Colonic mucosa (tissue), 4 donors: ENCODE results near the gene COLEC11. TPM values are rescaled to one million over a fixed set of nuclear protein-coding genes. Genes with fewer than 3 reads are reported as not detected.

ENCODE experiments used
- DNase-seq: peaks from one replicate; pipeline ENCODE4 v3.0.0-alpha.2; 2020
- H3K27ac ChIP-seq: fragments of 200-600 bp; one replicate; pipeline ENCODE4 v1.8.0; 2021
- H3K27me3 ChIP-seq: fragments of 200-600 bp; one replicate; pipeline ENCODE4 v1.8.0; 2021
- H3K36me3 ChIP-seq: fragments of 200-600 bp; one replicate; pipeline ENCODE4 v1.8.0; 2021
- H3K4me1 ChIP-seq: fragments of 200-600 bp; one replicate; pipeline ENCODE4 v1.8.0; 2021; ENCODE audit warnings: mild to moderate bottlenecking
- H3K4me3 ChIP-seq: fragments of 200-600 bp; one replicate; pipeline ENCODE4 v1.8.0; 2021
- H3K9ac ChIP-seq, 2 donors: one replicate each; pipeline ENCODE4 v1.7.0; 2013; ENCODE audit warnings: control low read depth in 2 of 2, low read depth in 2 of 2, low read length in 2 of 2
- H3K9me3 ChIP-seq: fragments of 200-600 bp; one replicate; pipeline ENCODE4 v1.8.0; 2021
- CTCF ChIP-seq: fragments of 200-600 bp; IDR thresholded peaks from one replicate; pipeline ENCODE4 v1.8.0; 2022; ENCODE audit warnings: antibody characterized with exemption, mild to moderate bottlenecking
- intact Hi-C: fragments of 100-400 bp; cut with DNase I; formaldehyde crosslinking; loops from one replicate; pipeline ENCODE4 v1.14.1; 2022
- total RNA-seq, 2 donors: library from RNA; stranded (reverse); fragmentation: NEBNext Ultra II Directional in 1 of 2; extraction: Animal tissue kit (Norgen Biotek cat#: 25700) in 1 of 2; gene quantifications; one replicate each; pipeline ENCODE4 v1.2.1, GENCODE V29; 2021
- donor health status: healthy.
- donor health status: DM: no; HTN: no; CAD: no.
- donor health status: DM: no; HTN: no; CAD: no.

COLEC11 gene
- total RNA-seq, 2 donors from 2014 or later = 0.47 to 0.80 TPM

- Histone ChIP-seq H3K36me3 (no peaks in the 10 kb centered on the region), H3K27me3 (no peaks in the 10 kb centered on the region), H3K9ac (no peak overlapping the region), H3K4me1 (no peaks in the 10 kb centered on the region), H3K9me3 (no peaks in the 10 kb centered on the region), H3K4me3 (no peak overlapping the region), H3K27ac (no peak overlapping the region)
- DNase-seq = no peak
- intact Hi-C loops = no loop called here
- TF ChIP-seq CTCF = no peak
Measured at GRCh38 chr2:3622967-3623366, 28.1 kb downstream of the COLEC11 start.

GRCh38 chr2:3624059-3624794, 29.3 kb downstream of the COLEC11 start:
- Histone ChIP-seq H3K4me3 (no peak overlapping the region), H3K9ac (no peak overlapping the region), H3K9me3 (no peaks in the 10 kb centered on the region), H3K27me3 (no peaks in the 10 kb centered on the region), H3K36me3 (no peaks in the 10 kb centered on the region), H3K27ac (no peak overlapping the region), H3K4me1 (no peaks in the 10 kb centered on the region)
- no peak for DNase-seq
- intact Hi-C loops = no loop called here
- TF ChIP-seq CTCF = no peak

GRCh38 chr2:3625186-3625585, 30.3 kb downstream of the COLEC11 start:
- no peaks in the 10 kb centered on the region for H3K36me3 ChIP-seq
- no peak for TF ChIP-seq CTCF
- H3K9me3 ChIP-seq = no peaks in the 10 kb centered on the region
- H3K9ac ChIP-seq = no peak overlapping the region
- H3K4me1 ChIP-seq = no peaks in the 10 kb centered on the region
- H3K27me3 ChIP-seq = no peaks in the 10 kb centered on the region
- no peak overlapping the region for H3K4me3 ChIP-seq
- DNase-seq = no peak
- intact Hi-C loops = no loop called here
- no peak overlapping the region for H3K27ac ChIP-seq

GRCh38 chr2:3626118-3626811, 31.4 kb downstream of the COLEC11 start:
- no peaks in the 10 kb centered on the region for H3K4me1 ChIP-seq
- DNase-seq = no peak
- TF ChIP-seq CTCF = no peak
- no peak overlapping the region for H3K9ac ChIP-seq
- intact Hi-C loops = no loop called here
- H3K27me3 ChIP-seq = no peaks in the 10 kb centered on the region
- H3K4me3 ChIP-seq = no peak overlapping the region
- H3K36me3 ChIP-seq = no peaks in the 10 kb centered on the region
- no peaks in the 10 kb centered on the region for H3K9me3 ChIP-seq
- peak overlapping the region; percentile 7 for H3K27ac ChIP-seq

GRCh38 chr2:3626812-3627499, 32.0 kb downstream of the COLEC11 start:
- no peak for TF ChIP-seq CTCF
- no peak for DNase-seq
- no peaks in the 10 kb centered on the region for H3K36me3 ChIP-seq
- no peak overlapping the region for H3K9ac ChIP-seq
- H3K27ac ChIP-seq = no peak overlapping the region
- no peaks in the 10 kb centered on the region for H3K27me3 ChIP-seq
- no peak overlapping the region for H3K4me3 ChIP-seq
- intact Hi-C loops = no loop called here
- H3K4me1 ChIP-seq = no peaks in the 10 kb centered on the region
- no peaks in the 10 kb centered on the region for H3K9me3 ChIP-seq
